PC-9 (cell line): ENCODE data around the gene TRIM66.

Experiments used
- EZH2 ChIP-seq: fragments of 200-600 bp; sonication (generic); IDR thresholded peaks from 2 replicates; pipeline ENCODE4 v1.8.0; 2017; ENCODE audit warnings: antibody characterized with exemption, low read depth
- TF ChIP-seq, protein P1 (sequence below): fragments of 200-600 bp; sonication (generic); conservative IDR thresholded peaks from 2 replicates; pipeline ENCODE4 v1.6.1; 2017; ENCODE audit warnings: mixed run types, antibody characterized with exemption, mild to moderate bottlenecking, moderate library complexity

- TF ChIP-seq, protein P1, sequence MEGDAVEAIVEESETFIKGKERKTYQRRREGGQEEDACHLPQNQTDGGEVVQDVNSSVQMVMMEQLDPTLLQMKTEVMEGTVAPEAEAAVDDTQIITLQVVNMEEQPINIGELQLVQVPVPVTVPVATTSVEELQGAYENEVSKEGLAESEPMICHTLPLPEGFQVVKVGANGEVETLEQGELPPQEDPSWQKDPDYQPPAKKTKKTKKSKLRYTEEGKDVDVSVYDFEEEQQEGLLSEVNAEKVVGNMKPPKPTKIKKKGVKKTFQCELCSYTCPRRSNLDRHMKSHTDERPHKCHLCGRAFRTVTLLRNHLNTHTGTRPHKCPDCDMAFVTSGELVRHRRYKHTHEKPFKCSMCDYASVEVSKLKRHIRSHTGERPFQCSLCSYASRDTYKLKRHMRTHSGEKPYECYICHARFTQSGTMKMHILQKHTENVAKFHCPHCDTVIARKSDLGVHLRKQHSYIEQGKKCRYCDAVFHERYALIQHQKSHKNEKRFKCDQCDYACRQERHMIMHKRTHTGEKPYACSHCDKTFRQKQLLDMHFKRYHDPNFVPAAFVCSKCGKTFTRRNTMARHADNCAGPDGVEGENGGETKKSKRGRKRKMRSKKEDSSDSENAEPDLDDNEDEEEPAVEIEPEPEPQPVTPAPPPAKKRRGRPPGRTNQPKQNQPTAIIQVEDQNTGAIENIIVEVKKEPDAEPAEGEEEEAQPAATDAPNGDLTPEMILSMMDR = no peak
- no peak for TF ChIP-seq EZH2
Observed at GRCh38 chr11:8614497-8614896, 68.0 kb downstream of the TRIM66 start.
